ENCODE measurements around the gene MIR17HG. TPM values are rescaled to one million over a fixed set of nuclear protein-coding genes. Genes with fewer than 3 reads are reported as not detected.

The MIR17HG gene
- total RNA-seq, 1 experiment from 2014 or later = 15.8 TPM

DNA sequence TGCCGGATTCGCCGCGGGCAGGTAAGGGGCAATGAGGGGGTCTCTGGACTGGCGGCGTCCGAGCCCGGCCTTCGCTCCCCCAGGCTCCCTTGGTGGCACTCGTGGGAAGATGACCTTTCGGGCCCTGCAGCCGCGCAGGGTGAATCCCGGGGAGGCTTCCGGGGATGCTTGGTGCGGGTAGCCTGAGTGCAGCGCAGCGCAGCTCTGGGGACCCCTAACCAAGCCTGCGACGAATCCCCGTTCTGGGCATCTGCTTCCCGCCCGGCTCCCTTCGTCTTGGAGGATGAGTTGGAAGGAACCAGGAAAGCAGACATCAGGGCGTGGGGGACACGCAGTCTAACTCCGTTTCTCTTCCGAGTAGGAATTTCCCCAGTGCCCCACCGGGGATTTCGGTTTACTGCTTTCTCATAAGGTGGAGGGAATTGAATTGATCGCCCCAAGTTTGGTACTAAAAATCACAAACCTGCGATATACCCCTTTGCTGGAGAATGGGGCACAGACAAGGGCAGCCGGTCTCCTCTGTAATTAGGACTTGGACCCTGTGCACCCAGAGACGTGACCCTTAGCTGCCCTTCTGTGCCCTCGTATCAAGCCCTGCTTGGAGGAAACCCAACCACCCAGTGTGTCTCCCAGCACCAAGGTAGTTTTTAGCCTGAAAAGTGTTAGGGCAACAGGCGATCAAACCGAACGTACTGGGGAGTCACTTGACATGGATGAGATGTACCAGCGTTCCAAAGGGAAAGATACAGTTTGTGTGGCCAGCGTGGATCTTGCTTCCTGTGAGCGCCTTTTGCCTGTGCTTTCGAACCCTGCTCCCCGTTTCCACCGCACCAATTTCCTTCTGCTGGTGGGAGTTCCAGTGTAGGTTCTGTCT, 51.9 kb downstream of the MIR17HG start:
- Histone ChIP-seq H3K27ac (ENCODE audit: low read depth, low read length, poor library complexity, severe bottlenecking) (no peak overlapping the region), H3K9me3 (ENCODE audit: low read depth, low read length, poor library complexity, severe bottlenecking) (no peaks in the 10 kb centered on the region), H3K4me3 (ENCODE audit: low read depth, low read length, poor library complexity, severe bottlenecking) (peak overlapping the region; percentile 44), H3K36me3 (ENCODE audit: insufficient read depth, low read length, poor library complexity, severe bottlenecking) (no peaks in the 10 kb centered on the region), H3K27me3 (replicated peaks; ENCODE audit: insufficient read depth, low read depth, low read length, poor library complexity) (peaks cover 68% of the 10 kb centered on the region), H3K4me1 (ENCODE audit: insufficient read depth, low read length, poor library complexity, severe bottlenecking) (peaks cover 7% of the 10 kb centered on the region)
- POLR2A ChIA-PET (ENCODE audit: low non-redundant PET) = no interaction called here
- no peak for DNase-seq (ENCODE audit: low spot score)
- no TSS peak for BruUV-seq (replicated peaks)
- TF ChIP-seq, protein P1, sequence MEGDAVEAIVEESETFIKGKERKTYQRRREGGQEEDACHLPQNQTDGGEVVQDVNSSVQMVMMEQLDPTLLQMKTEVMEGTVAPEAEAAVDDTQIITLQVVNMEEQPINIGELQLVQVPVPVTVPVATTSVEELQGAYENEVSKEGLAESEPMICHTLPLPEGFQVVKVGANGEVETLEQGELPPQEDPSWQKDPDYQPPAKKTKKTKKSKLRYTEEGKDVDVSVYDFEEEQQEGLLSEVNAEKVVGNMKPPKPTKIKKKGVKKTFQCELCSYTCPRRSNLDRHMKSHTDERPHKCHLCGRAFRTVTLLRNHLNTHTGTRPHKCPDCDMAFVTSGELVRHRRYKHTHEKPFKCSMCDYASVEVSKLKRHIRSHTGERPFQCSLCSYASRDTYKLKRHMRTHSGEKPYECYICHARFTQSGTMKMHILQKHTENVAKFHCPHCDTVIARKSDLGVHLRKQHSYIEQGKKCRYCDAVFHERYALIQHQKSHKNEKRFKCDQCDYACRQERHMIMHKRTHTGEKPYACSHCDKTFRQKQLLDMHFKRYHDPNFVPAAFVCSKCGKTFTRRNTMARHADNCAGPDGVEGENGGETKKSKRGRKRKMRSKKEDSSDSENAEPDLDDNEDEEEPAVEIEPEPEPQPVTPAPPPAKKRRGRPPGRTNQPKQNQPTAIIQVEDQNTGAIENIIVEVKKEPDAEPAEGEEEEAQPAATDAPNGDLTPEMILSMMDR (conservative IDR thresholded peaks at IDR 0.05; ENCODE audit: low read depth, low read length) = no peak
- TF ChIP-seq EZH2 (IDR thresholded peaks at IDR 0.05; ENCODE audit: borderline replicate concordance, low read depth, low read length, poor library complexity, severe bottlenecking) = no peak
- intact Hi-C loops (cut with micrococcal nuclease; ENCODE audit: unreplicated experiment) = no loop called here
- CTCF ChIA-PET = no interaction called here

DNA sequence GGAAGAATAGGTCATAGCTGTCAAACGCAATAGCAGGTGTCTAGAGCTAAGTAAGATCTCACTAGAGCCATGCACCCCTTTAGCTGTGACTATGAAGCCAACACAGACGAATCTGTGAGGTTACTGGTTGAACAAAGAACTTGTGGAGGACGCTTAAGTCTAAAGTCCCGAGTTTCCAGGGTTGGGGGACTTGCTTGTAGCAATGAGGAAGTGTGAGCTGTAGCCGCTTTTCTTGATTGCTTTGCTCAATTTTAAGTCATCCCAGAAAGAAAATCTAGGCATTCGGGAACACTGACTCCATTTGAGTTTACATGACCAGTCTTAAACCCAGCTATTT, 52.5 kb downstream of the MIR17HG start:
- peaks cover 7% of the 10 kb centered on the region for H3K4me1 ChIP-seq (ENCODE audit: insufficient read depth, low read length, poor library complexity, severe bottlenecking)
- TF ChIP-seq EZH2 (IDR thresholded peaks at IDR 0.05; ENCODE audit: borderline replicate concordance, low read depth, low read length, poor library complexity, severe bottlenecking) = no peak
- intact Hi-C loops (cut with micrococcal nuclease; ENCODE audit: unreplicated experiment) = no loop called here
- no peak for DNase-seq (ENCODE audit: low spot score)
- no peak overlapping the region for H3K27ac ChIP-seq (ENCODE audit: low read depth, low read length, poor library complexity, severe bottlenecking)
- ChIA-PET CTCF (no interaction called here), POLR2A (ENCODE audit: low non-redundant PET) (no interaction called here)
- H3K27me3 ChIP-seq (replicated peaks; ENCODE audit: insufficient read depth, low read depth, low read length, poor library complexity) = peaks cover 62% of the 10 kb centered on the region
- H3K9me3 ChIP-seq (ENCODE audit: low read depth, low read length, poor library complexity, severe bottlenecking) = no peaks in the 10 kb centered on the region
- H3K36me3 ChIP-seq (ENCODE audit: insufficient read depth, low read length, poor library complexity, severe bottlenecking) = no peaks in the 10 kb centered on the region
- H3K4me3 ChIP-seq (ENCODE audit: low read depth, low read length, poor library complexity, severe bottlenecking) = no peak overlapping the region
- no TSS peak for BruUV-seq (replicated peaks)

DNA sequence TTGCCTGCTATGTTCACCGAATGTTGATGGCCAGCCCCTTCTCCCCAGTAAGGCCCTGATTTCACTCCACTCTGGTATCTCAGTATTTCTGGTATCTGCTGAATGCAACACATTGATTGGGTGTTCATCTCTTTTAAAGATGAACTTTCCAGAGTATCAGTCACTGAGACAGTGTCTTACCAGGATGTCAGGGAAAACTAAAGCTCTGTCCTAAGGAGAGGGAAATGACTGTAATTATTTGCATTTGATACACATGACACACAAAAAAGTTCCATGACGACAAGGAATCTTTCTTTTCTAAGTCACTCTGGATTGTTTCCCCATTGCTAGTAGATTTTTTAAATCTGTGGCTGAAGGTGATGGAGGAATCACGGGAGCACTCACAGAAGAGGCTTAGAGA, 53.2 kb downstream of the MIR17HG start:
- no peaks in the 10 kb centered on the region for H3K36me3 ChIP-seq (ENCODE audit: insufficient read depth, low read length, poor library complexity, severe bottlenecking)
- H3K27me3 ChIP-seq (replicated peaks; ENCODE audit: insufficient read depth, low read depth, low read length, poor library complexity) = peaks cover 62% of the 10 kb centered on the region
- intact Hi-C loops (cut with micrococcal nuclease; ENCODE audit: unreplicated experiment) = no loop called here
- no peak overlapping the region for H3K4me3 ChIP-seq (ENCODE audit: low read depth, low read length, poor library complexity, severe bottlenecking)
- no peaks in the 10 kb centered on the region for H3K9me3 ChIP-seq (ENCODE audit: low read depth, low read length, poor library complexity, severe bottlenecking)
- no TSS peak for BruUV-seq (replicated peaks)
- ChIA-PET CTCF (no interaction called here), POLR2A (ENCODE audit: low non-redundant PET) (no interaction called here)
- peaks cover 7% of the 10 kb centered on the region for H3K4me1 ChIP-seq (ENCODE audit: insufficient read depth, low read length, poor library complexity, severe bottlenecking)
- no peak for DNase-seq (ENCODE audit: low spot score)
- no peak overlapping the region for H3K27ac ChIP-seq (ENCODE audit: low read depth, low read length, poor library complexity, severe bottlenecking)
- no peak for TF ChIP-seq EZH2 (IDR thresholded peaks at IDR 0.05; ENCODE audit: borderline replicate concordance, low read depth, low read length, poor library complexity, severe bottlenecking)
- TF ChIP-seq, protein P1 (conservative IDR thresholded peaks at IDR 0.05; ENCODE audit: low read depth, low read length) = no peak

DNA sequence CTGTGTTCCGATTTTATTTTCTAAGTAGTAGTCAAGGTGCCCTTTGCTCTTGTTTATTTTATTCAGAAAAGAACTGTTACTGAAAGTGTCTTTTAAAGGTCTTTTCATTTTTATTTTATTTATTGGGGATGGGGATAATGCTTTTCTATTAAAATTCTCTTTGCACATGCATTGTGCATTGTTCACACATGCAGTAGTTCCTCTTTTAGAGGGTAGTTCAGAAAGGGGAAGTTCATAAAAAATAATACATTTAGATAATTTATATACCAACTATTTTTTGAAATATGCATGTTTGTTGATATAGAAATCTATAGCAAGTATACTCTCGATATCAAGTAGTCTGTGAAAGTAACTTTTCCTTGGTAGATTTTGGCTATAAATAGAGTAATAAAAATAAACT, 54.4 kb downstream of the MIR17HG start:
- Histone ChIP-seq H3K4me1 (ENCODE audit: insufficient read depth, low read length, poor library complexity, severe bottlenecking) (peaks cover 7% of the 10 kb centered on the region), H3K27me3 (replicated peaks; ENCODE audit: insufficient read depth, low read depth, low read length, poor library complexity) (peaks cover 54% of the 10 kb centered on the region), H3K4me3 (ENCODE audit: low read depth, low read length, poor library complexity, severe bottlenecking) (no peak overlapping the region), H3K27ac (ENCODE audit: low read depth, low read length, poor library complexity, severe bottlenecking) (no peak overlapping the region), H3K36me3 (ENCODE audit: insufficient read depth, low read length, poor library complexity, severe bottlenecking) (no peaks in the 10 kb centered on the region), H3K9me3 (ENCODE audit: low read depth, low read length, poor library complexity, severe bottlenecking) (no peaks in the 10 kb centered on the region)
- CTCF ChIA-PET = no interaction called here
- TF ChIP-seq EZH2 (IDR thresholded peaks at IDR 0.05; ENCODE audit: borderline replicate concordance, low read depth, low read length, poor library complexity, severe bottlenecking) = no peak
- TF ChIP-seq, protein P1 (conservative IDR thresholded peaks at IDR 0.05; ENCODE audit: low read depth, low read length) = no peak
- DNase-seq (ENCODE audit: low spot score) = no peak
- no TSS peak for BruUV-seq (replicated peaks)
- intact Hi-C loops (cut with micrococcal nuclease; ENCODE audit: unreplicated experiment) = no loop called here
- POLR2A ChIA-PET (ENCODE audit: low non-redundant PET) = no interaction called here

Data from A673 (cell line).